ENCODE results near the gene HOXC5.
"Not testable (repeated sequence)": the region's sequence is repeated elsewhere in the genome, so short reads cannot be mapped to it uniquely, and the experiment has no call there.

Gene HOXC5

DNA sequence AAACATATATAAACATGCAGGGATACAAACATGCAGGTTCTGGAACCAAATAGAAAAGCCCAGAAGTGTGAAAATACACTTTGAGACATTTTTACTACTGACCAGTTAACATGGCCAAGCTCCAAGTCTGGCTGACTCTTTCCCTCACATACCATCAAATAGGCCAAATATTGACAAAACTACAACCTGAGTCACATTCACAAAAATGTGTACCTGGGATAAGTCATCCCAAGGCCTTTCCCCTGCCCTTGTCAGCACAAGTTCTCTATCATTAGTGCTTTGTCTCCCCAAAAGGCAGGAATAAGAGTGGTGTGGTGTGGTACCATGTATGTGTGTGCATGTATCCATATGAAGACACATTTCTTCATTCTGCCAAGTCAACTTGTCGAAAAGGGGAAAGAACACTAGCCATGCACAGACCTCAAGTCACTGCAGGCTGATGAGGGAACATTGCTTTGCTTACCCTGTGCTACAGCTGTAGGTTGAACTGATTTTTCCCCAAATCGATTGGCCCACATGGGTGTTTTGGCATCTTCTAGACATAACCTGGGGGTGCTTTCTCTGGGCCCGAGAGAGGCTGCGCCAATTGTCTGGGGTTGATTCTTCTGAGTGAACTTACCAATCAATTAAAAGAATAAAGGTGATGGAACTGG is 35.7 kb downstream of the HOXC5 start:
- Histone ChIP-seq H3K36me3 (ENCODE audit: control insufficient read depth, insufficient read depth, low read length) (no peaks in the 10 kb centered on the region), H3K4me1 (ENCODE audit: control insufficient read depth, insufficient read depth, low read length) (no peaks in the 10 kb centered on the region), H3K27ac (ENCODE audit: low read depth, low read length) (no peak overlapping the region), H3K4me3 (ENCODE audit: low read depth, low read length) (no peak overlapping the region), H3K9ac (ENCODE audit: low read length) (no peak overlapping the region), H3K27me3 (ENCODE audit: control insufficient read depth, insufficient read depth, low read length) (peaks cover 85% of the 10 kb centered on the region), H3K9me3 (ENCODE audit: control insufficient read depth, insufficient read depth, low read depth, low read length) (no peaks in the 10 kb centered on the region)

DNA sequence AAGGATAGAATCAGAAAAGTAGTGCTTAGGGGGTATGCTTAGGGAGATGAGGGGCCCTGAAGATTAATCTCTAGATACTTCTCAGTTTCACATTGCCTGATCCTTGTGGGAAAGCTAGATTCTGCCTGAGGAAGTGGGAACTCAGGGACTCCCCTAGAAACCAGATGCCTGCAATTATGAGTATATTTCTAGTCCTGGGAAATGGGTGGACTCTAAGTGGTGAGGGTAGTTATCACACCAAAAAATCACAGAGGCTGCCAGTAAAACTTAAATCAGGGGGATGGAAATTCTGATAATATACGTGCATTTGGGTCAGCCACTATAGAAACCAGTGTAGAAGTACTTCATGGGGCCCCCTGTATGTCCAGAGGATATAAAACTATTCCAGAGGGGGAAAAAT is 39.1 kb downstream of the HOXC5 start:
- Histone ChIP-seq H3K9ac (ENCODE audit: low read length) (no peak overlapping the region), H3K36me3 (ENCODE audit: control insufficient read depth, insufficient read depth, low read length) (no peaks in the 10 kb centered on the region), H3K4me1 (ENCODE audit: control insufficient read depth, insufficient read depth, low read length) (peaks cover 21% of the 10 kb centered on the region), H3K27ac (ENCODE audit: low read depth, low read length) (no peak overlapping the region), H3K27me3 (ENCODE audit: control insufficient read depth, insufficient read depth, low read length) (peaks cover 84% of the 10 kb centered on the region), H3K4me3 (ENCODE audit: low read depth, low read length) (no peak overlapping the region), H3K9me3 (ENCODE audit: control insufficient read depth, insufficient read depth, low read depth, low read length) (no peaks in the 10 kb centered on the region)

DNA sequence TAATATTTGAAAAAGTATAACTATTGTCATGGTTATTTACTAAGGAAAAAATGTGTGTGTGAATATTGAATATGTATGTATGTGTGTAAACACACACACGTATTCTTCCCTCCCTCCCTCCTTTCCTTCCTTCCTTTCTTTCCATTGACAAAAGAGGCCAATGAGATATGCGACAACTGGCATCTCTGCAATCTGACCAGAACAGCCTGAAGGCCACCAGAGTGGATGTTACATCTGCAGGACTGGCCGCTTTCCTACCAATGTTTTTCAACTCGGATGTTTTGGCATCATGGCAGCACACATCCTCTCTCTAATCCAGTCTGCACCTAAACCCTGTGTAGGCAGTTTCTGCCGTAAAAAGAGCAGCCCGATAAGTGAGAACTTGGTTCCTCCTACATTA is 41.5 kb downstream of the HOXC5 start:
- no peaks in the 10 kb centered on the region for H3K36me3 ChIP-seq (ENCODE audit: control insufficient read depth, insufficient read depth, low read length)
- peaks cover 91% of the 10 kb centered on the region for H3K27me3 ChIP-seq (ENCODE audit: control insufficient read depth, insufficient read depth, low read length)
- H3K27ac ChIP-seq (ENCODE audit: low read depth, low read length), result no peak overlapping the region
- no peak overlapping the region for H3K4me3 ChIP-seq (ENCODE audit: low read depth, low read length)
- no peak overlapping the region for H3K9ac ChIP-seq (ENCODE audit: low read length)
- peaks cover 25% of the 10 kb centered on the region for H3K4me1 ChIP-seq (ENCODE audit: control insufficient read depth, insufficient read depth, low read length)
- no peaks in the 10 kb centered on the region for H3K9me3 ChIP-seq (ENCODE audit: control insufficient read depth, insufficient read depth, low read depth, low read length)

DNA sequence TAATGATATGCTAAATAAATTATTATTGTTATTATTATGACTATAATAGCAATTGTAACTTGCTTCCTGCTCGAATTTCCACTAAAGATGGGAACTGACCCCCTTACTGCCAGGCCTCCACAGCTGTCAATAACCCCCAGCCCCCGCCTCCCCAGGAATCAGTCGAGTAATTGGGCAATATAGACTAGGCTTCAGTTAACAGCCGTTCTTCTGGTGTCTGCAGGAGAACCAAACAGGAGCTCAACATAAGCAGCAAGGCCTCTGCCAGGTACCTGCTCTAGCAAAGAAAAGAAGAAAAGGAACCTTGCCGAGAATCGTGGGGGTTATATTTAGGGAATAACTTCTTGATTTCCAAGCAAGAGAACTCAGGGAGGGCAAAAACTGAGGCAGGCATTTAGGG is 42.6 kb downstream of the HOXC5 start:
- Histone ChIP-seq H3K4me3 (ENCODE audit: low read depth, low read length) (no peak overlapping the region; the same call in 1 of the 2 replicates), H3K27ac (ENCODE audit: low read depth, low read length) (no peak overlapping the region), H3K27me3 (ENCODE audit: control insufficient read depth, insufficient read depth, low read length) (peaks cover 94% of the 10 kb centered on the region), H3K9ac (ENCODE audit: low read length) (no peak overlapping the region), H3K36me3 (ENCODE audit: control insufficient read depth, insufficient read depth, low read length) (no peaks in the 10 kb centered on the region), H3K9me3 (ENCODE audit: control insufficient read depth, insufficient read depth, low read depth, low read length) (no peaks in the 10 kb centered on the region), H3K4me1 (ENCODE audit: control insufficient read depth, insufficient read depth, low read length) (peaks cover 25% of the 10 kb centered on the region)

DNA sequence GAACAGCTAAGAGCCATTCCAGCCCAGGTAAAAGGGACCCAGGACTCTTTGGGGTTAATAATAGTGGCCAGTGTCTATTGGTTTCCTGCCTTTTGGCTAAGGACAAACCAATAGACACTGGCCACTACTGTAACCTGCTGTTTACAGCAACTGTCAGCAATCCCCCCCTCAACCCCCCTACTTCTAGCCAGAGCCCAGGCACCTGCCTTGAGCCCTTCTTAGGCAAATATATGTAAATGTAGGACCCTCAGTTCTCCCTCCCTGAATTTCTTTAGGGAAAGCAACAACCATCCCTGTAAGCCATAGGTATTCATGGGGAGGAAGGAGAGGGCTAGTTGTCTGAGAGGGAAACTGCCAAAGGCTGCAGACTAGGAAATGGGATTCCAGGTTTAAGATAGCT is 43.1 kb downstream of the HOXC5 start:
- Histone ChIP-seq H3K27me3 (ENCODE audit: control insufficient read depth, insufficient read depth, low read length) (peaks cover 94% of the 10 kb centered on the region), H3K4me3 (ENCODE audit: low read depth, low read length) (no peak overlapping the region; the same call in 1 of the 2 replicates), H3K9me3 (ENCODE audit: control insufficient read depth, insufficient read depth, low read depth, low read length) (no peaks in the 10 kb centered on the region), H3K36me3 (ENCODE audit: control insufficient read depth, insufficient read depth, low read length) (no peaks in the 10 kb centered on the region), H3K9ac (ENCODE audit: low read length) (no peak overlapping the region), H3K4me1 (ENCODE audit: control insufficient read depth, insufficient read depth, low read length) (peaks cover 25% of the 10 kb centered on the region), H3K27ac (ENCODE audit: low read depth, low read length) (no peak overlapping the region)

DNA sequence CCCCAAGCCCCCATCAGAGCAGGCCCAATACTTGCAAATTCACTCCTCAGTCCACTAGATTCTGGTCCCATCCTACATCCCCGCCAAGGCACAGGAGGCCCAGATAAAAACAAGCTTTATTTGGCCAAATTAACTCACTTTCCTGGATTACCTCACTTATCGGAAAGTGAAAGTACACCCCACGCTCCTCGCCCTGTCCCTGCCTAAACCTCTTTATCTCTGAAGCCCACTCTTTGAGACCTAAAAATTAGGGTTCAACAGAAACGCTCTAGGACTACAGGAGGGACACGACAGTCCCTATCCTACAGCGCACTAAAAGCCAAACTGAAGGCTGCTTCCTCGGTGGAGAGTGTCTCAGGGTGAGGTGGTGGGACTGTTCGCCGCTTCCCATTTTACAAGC is 45.0 kb downstream of the HOXC5 start:
- not testable (repeated sequence) for H3K4me3 ChIP-seq (ENCODE audit: low read depth, low read length); H3K27ac ChIP-seq (ENCODE audit: low read depth, low read length); H3K9me3 ChIP-seq (ENCODE audit: control insufficient read depth, insufficient read depth, low read depth, low read length); H3K36me3 ChIP-seq (ENCODE audit: control insufficient read depth, insufficient read depth, low read length); H3K9ac ChIP-seq (ENCODE audit: low read length)
- Histone ChIP-seq H3K4me1 (ENCODE audit: control insufficient read depth, insufficient read depth, low read length) (peaks cover 25% of the 10 kb centered on the region), H3K27me3 (ENCODE audit: control insufficient read depth, insufficient read depth, low read length) (peaks cover 95% of the 10 kb centered on the region)

DNA sequence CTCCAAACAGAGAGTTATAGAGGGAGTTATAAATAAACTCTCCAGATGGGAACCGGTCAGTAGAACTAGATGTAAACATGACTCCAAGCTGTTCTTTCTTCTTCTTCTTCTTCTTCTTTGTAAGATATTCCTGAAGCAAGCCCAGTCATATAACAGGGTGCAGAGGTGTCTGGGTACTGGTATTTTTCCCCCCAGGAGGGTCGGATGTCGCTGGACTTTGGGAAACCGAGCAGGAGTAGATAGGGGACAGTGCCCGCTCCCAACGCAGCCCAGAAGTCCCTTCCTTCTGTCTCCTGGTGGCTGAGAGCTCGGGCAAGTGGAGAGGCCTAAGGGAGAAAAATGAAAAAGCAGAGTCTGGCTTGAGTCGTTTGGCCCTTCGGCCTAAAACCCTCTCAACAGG is 46.3 kb downstream of the HOXC5 start:
- Histone ChIP-seq H3K27me3 (ENCODE audit: control insufficient read depth, insufficient read depth, low read length) (peaks cover 96% of the 10 kb centered on the region), H3K4me3 (ENCODE audit: low read depth, low read length) (peak overlapping the region; percentile 44; the same call in 1 of the 2 replicates), H3K4me1 (ENCODE audit: control insufficient read depth, insufficient read depth, low read length) (peaks cover 25% of the 10 kb centered on the region)
- not testable (repeated sequence) for H3K36me3 ChIP-seq (ENCODE audit: control insufficient read depth, insufficient read depth, low read length); H3K9me3 ChIP-seq (ENCODE audit: control insufficient read depth, insufficient read depth, low read depth, low read length); H3K9ac ChIP-seq (ENCODE audit: low read length); H3K27ac ChIP-seq (ENCODE audit: low read depth, low read length)

DNA sequence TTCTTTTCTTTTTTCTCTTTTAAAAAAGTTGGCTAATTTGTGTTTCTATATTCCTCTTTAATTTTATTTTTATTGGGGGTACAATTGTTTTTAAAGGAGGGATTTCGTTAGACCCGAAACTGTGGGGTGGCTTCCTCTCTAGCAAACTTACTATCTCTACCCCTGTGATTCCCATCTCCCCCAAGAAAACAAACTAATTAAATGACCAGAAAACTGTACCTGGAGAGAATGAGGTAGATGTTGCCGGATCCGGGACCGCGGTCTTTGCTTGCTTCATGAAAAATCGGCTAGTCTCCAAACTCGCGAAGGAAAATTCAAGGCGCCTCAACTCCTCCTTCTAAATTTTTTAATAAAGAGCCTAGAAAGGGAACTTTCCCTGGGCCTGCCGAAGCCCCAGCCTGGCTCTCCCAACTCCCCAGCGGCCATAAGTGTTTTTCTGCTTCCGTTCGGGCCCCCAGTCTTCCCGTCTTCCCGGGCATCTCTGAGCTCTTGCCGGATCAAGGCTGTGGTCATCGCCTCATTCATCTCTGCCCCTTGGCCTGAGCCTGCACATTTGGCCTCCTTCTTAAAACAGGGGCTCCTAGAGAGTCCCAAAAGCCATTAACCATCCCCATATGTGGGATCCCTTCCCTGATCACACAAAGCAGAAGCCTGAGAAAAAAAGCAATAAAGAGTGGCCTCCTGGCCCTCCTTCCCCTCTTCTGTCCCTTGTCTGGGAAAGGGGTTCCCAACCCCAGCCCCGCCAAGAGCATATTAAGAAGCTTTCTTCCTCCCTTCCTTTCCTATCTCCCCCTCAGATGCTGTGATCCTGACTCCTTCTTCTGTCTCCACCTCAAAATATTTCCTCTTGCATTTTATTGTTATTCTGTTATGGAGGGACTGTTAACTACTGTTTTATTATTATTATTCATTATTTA is 47.4 kb downstream of the HOXC5 start:
- not testable (repeated sequence) for H3K9me3 ChIP-seq (ENCODE audit: control insufficient read depth, insufficient read depth, low read depth, low read length)

DNA sequence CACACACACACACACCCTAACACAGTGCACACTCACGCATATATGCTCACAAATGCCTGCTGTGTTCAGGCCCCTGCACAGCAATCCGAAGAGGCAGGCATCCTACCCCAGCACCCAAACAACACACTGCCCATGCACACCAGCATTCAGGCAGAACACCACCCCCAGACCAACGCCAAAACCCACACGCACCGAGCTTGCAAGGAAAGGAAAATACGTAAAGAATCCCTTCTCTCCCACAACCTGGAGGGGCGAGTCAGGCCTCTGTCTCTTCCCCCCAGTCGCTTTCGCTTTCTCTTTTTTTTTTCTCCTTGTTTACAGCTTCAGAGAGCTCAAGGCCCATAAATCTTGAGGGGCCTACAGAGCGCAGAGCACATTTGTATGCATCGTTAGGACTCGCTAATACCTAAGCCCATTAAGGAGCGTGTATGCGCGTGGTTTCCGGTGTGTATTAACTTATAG is 48.2 kb downstream of the HOXC5 start:
- not testable (repeated sequence) for H3K9me3 ChIP-seq (ENCODE audit: control insufficient read depth, insufficient read depth, low read depth, low read length); H3K27ac ChIP-seq (ENCODE audit: low read depth, low read length); H3K4me3 ChIP-seq (ENCODE audit: low read depth, low read length); H3K36me3 ChIP-seq (ENCODE audit: control insufficient read depth, insufficient read depth, low read length); H3K9ac ChIP-seq (ENCODE audit: low read length)
- H3K27me3 ChIP-seq (ENCODE audit: control insufficient read depth, insufficient read depth, low read length), result peaks cover 99% of the 10 kb centered on the region
- H3K4me1 ChIP-seq (ENCODE audit: control insufficient read depth, insufficient read depth, low read length), result peaks cover 13% of the 10 kb centered on the region

More for the DNA sequence above, 47.4 kb downstream of the HOXC5 start:
- H3K4me1 ChIP-seq (ENCODE audit: control insufficient read depth, insufficient read depth, low read length), result peaks cover 21% of the 10 kb centered on the region
- H3K27ac ChIP-seq (ENCODE audit: low read depth, low read length); H3K9ac ChIP-seq (ENCODE audit: low read length); H3K4me3 ChIP-seq (ENCODE audit: low read depth, low read length); H3K36me3 ChIP-seq (ENCODE audit: control insufficient read depth, insufficient read depth, low read length): not testable (repeated sequence)
- peaks cover 99% of the 10 kb centered on the region for H3K27me3 ChIP-seq (ENCODE audit: control insufficient read depth, insufficient read depth, low read length)

DNA sequence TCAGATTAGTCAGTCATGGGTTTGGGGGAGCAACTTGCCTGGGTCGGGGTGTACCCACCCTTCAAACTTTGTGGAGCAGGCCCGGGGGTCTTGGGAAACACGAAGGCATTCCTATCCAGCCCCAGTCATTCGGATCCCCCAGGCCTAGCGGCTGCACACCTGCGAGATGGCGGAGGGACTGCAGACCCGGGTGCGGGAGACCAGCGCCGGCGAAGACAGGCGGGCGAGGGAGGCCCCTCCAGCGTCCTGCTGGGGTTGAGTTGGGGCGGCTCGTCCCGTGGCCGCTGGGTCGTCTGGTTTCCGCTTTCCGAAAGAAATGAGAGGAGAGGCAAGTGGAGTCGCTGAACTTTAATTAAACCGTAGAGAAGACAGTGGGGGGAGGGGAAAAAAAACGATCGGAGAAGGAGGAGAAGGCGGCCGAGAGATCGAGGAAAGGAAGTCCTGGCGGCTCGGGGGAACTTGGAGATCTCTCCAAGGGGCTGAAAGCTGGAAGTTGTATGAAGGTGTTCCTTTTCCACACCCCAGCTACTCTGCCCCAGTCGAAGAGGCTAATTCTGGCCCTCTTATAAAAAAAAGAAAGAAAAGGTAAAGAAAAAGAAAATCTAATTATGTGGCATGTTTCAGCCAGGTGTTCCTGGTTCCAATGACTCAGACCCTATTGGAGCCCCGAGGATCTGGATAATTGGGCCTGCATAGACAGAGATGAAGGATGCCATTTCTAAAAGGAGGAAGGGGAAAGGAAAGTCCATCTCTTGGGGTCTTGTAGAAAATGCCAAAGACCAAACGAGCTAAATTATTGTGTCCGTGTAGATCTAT is 48.9 kb downstream of the HOXC5 start:
- H3K9ac ChIP-seq (ENCODE audit: low read length); H3K4me1 ChIP-seq (ENCODE audit: control insufficient read depth, insufficient read depth, low read length); H3K27ac ChIP-seq (ENCODE audit: low read depth, low read length); H3K9me3 ChIP-seq (ENCODE audit: control insufficient read depth, insufficient read depth, low read depth, low read length); H3K36me3 ChIP-seq (ENCODE audit: control insufficient read depth, insufficient read depth, low read length): not testable (repeated sequence)
- H3K4me3 ChIP-seq (ENCODE audit: low read depth, low read length), result peak overlapping the region; percentile 23; the same call in 1 of the 2 replicates
- H3K27me3 ChIP-seq (ENCODE audit: control insufficient read depth, insufficient read depth, low read length), result peaks cover 99% of the 10 kb centered on the region
